Activated naive CD4-positive, alpha-beta T cell treated with anti-CD3 and anti-CD28 coated beads, Interleukin-2, amount 50 U/mL, for 24 hours (primary cell): ENCODE data around the gene ANTXRL.
"Not testable (repeated sequence)": the region's sequence is repeated elsewhere in the genome, so short reads cannot be mapped to it uniquely, and the experiment has no call there.

Source experiments
- H3K27ac Mint-ChIP-seq: one replicate; pipeline ENCODE4 v1.8.0; 2021; ENCODE audit warnings: mild to moderate bottlenecking, mixed read lengths
- H3K27me3 Mint-ChIP-seq: one replicate; pipeline ENCODE4 v1.8.0; 2021; ENCODE audit warnings: mixed read lengths
- H3K36me3 Mint-ChIP-seq: one replicate; pipeline ENCODE4 v1.8.0; 2021; ENCODE audit warnings: mixed read lengths
- H3K4me1 Mint-ChIP-seq: one replicate; pipeline ENCODE4 v1.8.0; 2021; ENCODE audit warnings: mixed read lengths
- H3K4me3 Mint-ChIP-seq: one replicate; pipeline ENCODE4 v1.8.0; 2021; ENCODE audit warnings: mild to moderate bottlenecking, mixed read lengths
- H3K9me3 Mint-ChIP-seq: one replicate; pipeline ENCODE4 v1.8.0; 2021; ENCODE audit warnings: mixed read lengths

The ANTXRL gene

DNA sequence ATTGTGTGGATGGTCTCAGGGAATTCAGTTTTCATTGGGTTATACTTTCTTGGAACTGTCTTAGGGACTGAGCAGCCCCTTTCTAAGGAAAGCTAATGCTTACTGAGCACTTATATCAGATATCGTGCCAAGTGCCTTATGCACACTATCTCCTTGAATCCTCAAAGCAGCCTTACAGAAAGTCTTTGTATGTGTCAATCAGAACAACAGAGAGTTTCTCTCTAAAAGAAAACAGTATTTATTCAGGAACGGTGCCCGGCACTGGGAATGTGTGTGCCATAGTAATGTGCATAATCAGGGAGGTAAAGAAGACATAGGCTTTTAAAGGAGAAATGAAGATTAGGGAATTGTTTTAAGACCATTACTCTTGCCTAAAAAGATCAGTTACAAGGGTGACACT is 17.3 kb downstream of the ANTXRL start:
- H3K4me1 Mint-ChIP-seq: peaks cover 15% of the 10 kb centered on the region
- H3K27ac Mint-ChIP-seq: no peak overlapping the region
- H3K36me3 Mint-ChIP-seq: no peaks in the 10 kb centered on the region

GRCh38 chr10:46304671-46305070 is 17.9 kb downstream of the ANTXRL start:
- H3K4me1 Mint-ChIP-seq, H3K36me3 Mint-ChIP-seq, H3K27ac Mint-ChIP-seq, H3K4me3 Mint-ChIP-seq, H3K9me3 Mint-ChIP-seq, H3K27me3 Mint-ChIP-seq: not testable (repeated sequence)

More for the DNA sequence above, 17.3 kb downstream of the ANTXRL start:
- H3K9me3 Mint-ChIP-seq: no peaks in the 10 kb centered on the region
- H3K4me3 Mint-ChIP-seq: no peak overlapping the region
- no peaks in the 10 kb centered on the region for H3K27me3 Mint-ChIP-seq

- H3K4me3 Mint-ChIP-seq: no peak overlapping the region
- no peaks in the 10 kb centered on the region for H3K9me3 Mint-ChIP-seq
- peaks cover 4% of the 10 kb centered on the region for H3K4me1 Mint-ChIP-seq
- H3K27ac Mint-ChIP-seq: no peak overlapping the region
- H3K36me3 Mint-ChIP-seq: no peaks in the 10 kb centered on the region
- no peaks in the 10 kb centered on the region for H3K27me3 Mint-ChIP-seq
Measured at GRCh38 chr10:46305079-46305818, 18.5 kb downstream of the ANTXRL start.

DNA sequence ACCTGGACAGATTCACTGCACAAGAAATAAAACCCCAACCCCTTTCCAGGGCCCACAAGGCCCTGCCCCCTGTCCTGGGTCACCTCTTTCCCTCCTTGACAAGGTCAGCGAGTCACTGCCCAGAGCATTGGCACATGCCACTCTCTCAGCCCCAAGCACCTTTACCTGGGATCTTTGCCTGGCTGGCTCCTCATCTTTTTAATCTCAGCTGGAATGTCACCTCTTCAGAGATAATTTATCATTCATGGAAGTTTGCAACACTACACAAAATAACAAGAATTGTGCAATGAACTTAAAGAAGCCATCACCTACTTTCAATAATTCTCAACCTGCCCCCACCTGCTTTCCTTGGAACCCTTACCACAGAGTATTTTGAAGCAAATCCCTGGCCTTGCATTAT is 19.2 kb downstream of the ANTXRL start:
- no peaks in the 10 kb centered on the region for H3K36me3 Mint-ChIP-seq
- no peaks in the 10 kb centered on the region for H3K4me1 Mint-ChIP-seq
- H3K27ac Mint-ChIP-seq: no peak overlapping the region
- H3K27me3 Mint-ChIP-seq: no peaks in the 10 kb centered on the region
- H3K9me3 Mint-ChIP-seq: no peaks in the 10 kb centered on the region
- no peak overlapping the region for H3K4me3 Mint-ChIP-seq

- Mint-ChIP-seq H3K27me3 (no peaks in the 10 kb centered on the region), H3K27ac (no peak overlapping the region), H3K4me3 (no peak overlapping the region), H3K4me1 (no peaks in the 10 kb centered on the region), H3K9me3 (no peaks in the 10 kb centered on the region), H3K36me3 (no peaks in the 10 kb centered on the region)
Measured at GRCh38 chr10:46306516-46307184, 19.9 kb downstream of the ANTXRL start.

GRCh38 chr10:46307281-46308112 is 20.7 kb downstream of the ANTXRL start:
- Mint-ChIP-seq H3K36me3 (no peaks in the 10 kb centered on the region), H3K9me3 (no peaks in the 10 kb centered on the region), H3K27me3 (no peaks in the 10 kb centered on the region), H3K4me1 (no peaks in the 10 kb centered on the region), H3K27ac (no peak overlapping the region), H3K4me3 (no peak overlapping the region)

- H3K4me3 Mint-ChIP-seq: no peak overlapping the region
- no peak overlapping the region for H3K27ac Mint-ChIP-seq
- no peaks in the 10 kb centered on the region for H3K9me3 Mint-ChIP-seq
- H3K4me1 Mint-ChIP-seq: no peaks in the 10 kb centered on the region
- no peaks in the 10 kb centered on the region for H3K36me3 Mint-ChIP-seq
- no peaks in the 10 kb centered on the region for H3K27me3 Mint-ChIP-seq
Measured at GRCh38 chr10:46308113-46308415, 21.3 kb downstream of the ANTXRL start.

- no peaks in the 10 kb centered on the region for H3K27me3 Mint-ChIP-seq
- H3K27ac Mint-ChIP-seq: no peak overlapping the region
- H3K4me3 Mint-ChIP-seq: no peak overlapping the region
- H3K4me1 Mint-ChIP-seq: no peaks in the 10 kb centered on the region
- H3K9me3 Mint-ChIP-seq: no peaks in the 10 kb centered on the region
- H3K36me3 Mint-ChIP-seq: no peaks in the 10 kb centered on the region
Measured at GRCh38 chr10:46308666-46309450, 22.1 kb downstream of the ANTXRL start.

GRCh38 chr10:46309511-46310142 is 22.8 kb downstream of the ANTXRL start:
- H3K4me3 Mint-ChIP-seq: no peak overlapping the region
- H3K27me3 Mint-ChIP-seq: no peaks in the 10 kb centered on the region
- no peaks in the 10 kb centered on the region for H3K36me3 Mint-ChIP-seq
- H3K4me1 Mint-ChIP-seq: no peaks in the 10 kb centered on the region
- no peak overlapping the region for H3K27ac Mint-ChIP-seq
- H3K9me3 Mint-ChIP-seq: no peaks in the 10 kb centered on the region

- no peak overlapping the region for H3K27ac Mint-ChIP-seq
- H3K27me3 Mint-ChIP-seq: no peaks in the 10 kb centered on the region
- H3K4me3 Mint-ChIP-seq: no peak overlapping the region
- H3K9me3 Mint-ChIP-seq: no peaks in the 10 kb centered on the region
- H3K36me3 Mint-ChIP-seq: no peaks in the 10 kb centered on the region
- no peaks in the 10 kb centered on the region for H3K4me1 Mint-ChIP-seq
Measured at GRCh38 chr10:46310143-46310514, 23.3 kb downstream of the ANTXRL start.

GRCh38 chr10:46310851-46311250 is 24.1 kb downstream of the ANTXRL start:
- Mint-ChIP-seq H3K9me3 (no peaks in the 10 kb centered on the region), H3K27me3 (no peaks in the 10 kb centered on the region), H3K4me3 (no peak overlapping the region), H3K4me1 (no peaks in the 10 kb centered on the region), H3K27ac (no peak overlapping the region), H3K36me3 (no peaks in the 10 kb centered on the region)

DNA sequence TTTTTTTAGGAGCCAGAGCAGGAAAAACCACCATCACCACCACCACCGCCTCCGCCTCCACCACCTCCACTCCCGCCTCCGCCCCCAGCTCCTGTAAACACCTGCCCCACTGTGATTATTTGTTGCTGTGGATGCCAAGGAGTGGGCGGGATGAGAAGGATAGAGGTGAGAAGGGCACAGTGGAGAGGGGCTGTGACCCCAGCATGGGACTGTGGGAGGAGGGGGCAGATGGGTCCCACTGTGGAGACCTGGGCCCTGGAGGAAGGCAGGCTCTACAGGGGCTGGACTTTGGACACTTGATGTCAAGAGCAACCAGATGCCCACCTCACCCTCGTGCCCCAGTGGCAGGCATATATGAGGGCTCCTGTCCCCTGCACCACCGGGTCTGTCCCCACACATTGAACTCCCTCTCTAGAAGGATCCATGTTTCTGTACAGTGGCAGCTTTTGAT is 24.7 kb downstream of the ANTXRL start:
- H3K36me3 Mint-ChIP-seq: no peaks in the 10 kb centered on the region
- H3K27me3 Mint-ChIP-seq: no peaks in the 10 kb centered on the region
- no peaks in the 10 kb centered on the region for H3K9me3 Mint-ChIP-seq
- no peak overlapping the region for H3K4me3 Mint-ChIP-seq
- H3K27ac Mint-ChIP-seq: no peak overlapping the region
- H3K4me1 Mint-ChIP-seq: no peaks in the 10 kb centered on the region

DNA sequence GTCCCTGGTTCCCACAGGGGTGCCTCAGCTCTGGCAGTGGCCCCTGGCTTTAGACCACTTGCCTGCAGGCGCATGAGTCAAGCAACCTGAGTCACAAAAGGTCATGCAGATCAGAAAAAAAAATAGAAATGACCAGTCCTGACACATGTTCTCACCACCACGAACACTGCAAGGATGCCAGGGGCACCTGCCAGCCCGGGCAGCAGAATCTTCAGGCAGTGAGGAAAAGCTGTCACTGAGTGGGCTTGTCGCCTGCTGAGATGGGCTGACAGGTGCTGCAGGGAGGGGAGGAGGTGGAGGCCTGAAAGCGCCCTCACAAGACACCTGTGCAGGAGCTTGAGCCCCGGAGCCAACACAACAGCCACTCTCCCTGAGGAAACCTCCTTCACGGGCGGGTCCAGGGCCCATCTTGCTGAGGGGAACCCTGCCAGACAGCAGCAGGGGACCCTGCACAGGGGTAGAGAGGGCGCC is 25.2 kb downstream of the ANTXRL start:
- not testable (repeated sequence) for H3K36me3 Mint-ChIP-seq, H3K9me3 Mint-ChIP-seq, H3K27ac Mint-ChIP-seq, H3K27me3 Mint-ChIP-seq, H3K4me3 Mint-ChIP-seq, H3K4me1 Mint-ChIP-seq

- no peak overlapping the region for H3K4me3 Mint-ChIP-seq
- no peaks in the 10 kb centered on the region for H3K27me3 Mint-ChIP-seq
- no peak overlapping the region for H3K27ac Mint-ChIP-seq
- no peaks in the 10 kb centered on the region for H3K4me1 Mint-ChIP-seq
- H3K9me3 Mint-ChIP-seq: no peaks in the 10 kb centered on the region
- no peaks in the 10 kb centered on the region for H3K36me3 Mint-ChIP-seq
Measured at GRCh38 chr10:46312953-46313352, 26.2 kb downstream of the ANTXRL start.

GRCh38 chr10:46314071-46314470 is 27.3 kb downstream of the ANTXRL start:
- Mint-ChIP-seq H3K4me1 (no peaks in the 10 kb centered on the region), H3K36me3 (no peaks in the 10 kb centered on the region), H3K27ac (no peak overlapping the region), H3K27me3 (no peaks in the 10 kb centered on the region), H3K4me3 (no peak overlapping the region), H3K9me3 (no peaks in the 10 kb centered on the region)
